Heart right ventricle (tissue), 16 donors: ENCODE results near the gene ARHGEF16. TPM values are rescaled to one million over a fixed set of nuclear protein-coding genes. Genes with fewer than 3 reads are reported as not detected.

Experiments used
- ATAC-seq, 8 donors: fragments of 200-7000 bp; cut with Tn5 transposase; one replicate each; pipeline ENCODE4 v1.9.1; 2020; ENCODE audit warnings: mild to moderate bottlenecking in 8 of 8, moderate library complexity in 8 of 8, moderate number of reproducible peaks in 1 of 8
- DNase-seq, 2 donors: peaks; one replicate each; pipeline ENCODE4 v3.0.0-alpha.2; 2020
- H3K27ac ChIP-seq, 10 donors: fragments of 200-600 bp; sonication (generic) in 2 of 10; one replicate each; pipeline versions ENCODE4 v1.5.0 to v1.8.0; 2020 to 2022; ENCODE audit warnings: mild to moderate bottlenecking in 3 of 10
- H3K27me3 ChIP-seq, 7 donors: fragments of 200-600 bp; one replicate each; pipeline ENCODE4 v1.8.0; 2021 to 2022; ENCODE audit warnings: mild to moderate bottlenecking in 2 of 7
- H3K36me3 ChIP-seq, 9 donors: fragments of 200-600 bp; sonication (generic) in 1 of 9; one replicate each; pipeline versions ENCODE4 v1.5.0 to v1.8.0; 2020 to 2022; ENCODE audit warnings: mild to moderate bottlenecking in 2 of 9
- H3K4me1 ChIP-seq, 9 donors: fragments of 200-600 bp; sonication (generic) in 1 of 9; one replicate each; pipeline versions ENCODE4 v1.5.0 to v1.8.0; 2020 to 2022; ENCODE audit warnings: mild to moderate bottlenecking in 4 of 9
- H3K4me3 ChIP-seq, 10 donors: fragments of 200-600 bp; sonication (generic) in 2 of 10; one replicate each; pipeline versions ENCODE4 v1.5.0 to v1.8.0; 2020 to 2022; ENCODE audit warnings: mild to moderate bottlenecking in 7 of 10, moderate library complexity in 2 of 10
- H3K9me3 ChIP-seq, 11 donors: fragments of 200-600 bp in 10 of 11; sonication (generic) in 2 of 11; one replicate each; pipeline versions ENCODE4 v1.5.0 to v1.8.0; 2013 to 2022; ENCODE audit warnings: mild to moderate bottlenecking in 2 of 11, control low read depth in 1 of 11, moderate library complexity in 1 of 11
- WGBS, 2 donors: extraction: QIAGEN DNeasy Blood & Tissue Kit; methylation state at CpG; one replicate each; pipeline ENCODE4 v1.1.7; 2013; ENCODE audit warnings: inconsistent platforms in 1 of 2; 5-methylcytosine and 5-hydroxymethylcytosine counted together
- intact Hi-C, 10 donors: fragments of 100-400 bp; cut with DNase I; formaldehyde crosslinking; loops; one replicate each; pipeline versions ENCODE4 v1.11.1 to v1.14.2; 2022
- polyA plus RNA-seq, 2 donors: library from polyadenylated mRNA; stranded (reverse); fragments of 200-250 nt; gene quantifications; one replicate each; pipeline ENCODE4 v1.2.3, GENCODE V29; 2013
- total RNA-seq, 10 donors: library from RNA; stranded (reverse); fragmentation: NEBNext Ultra II Directional in 3 of 10; extraction: Animal tissue kit (Norgen Biotek cat#: 25700) in 3 of 10; gene quantifications; one replicate each; pipeline versions ENCODE4 v1.2.1 to v1.2.4, GENCODE V29; 2021 to 2023
- TF ChIP-seq, protein P1 (sequence below), 9 donors: fragments of 200-600 bp; sonication (generic) in 2 of 9; IDR thresholded peaks; one replicate each; pipeline versions ENCODE4 v1.5.0 to v1.8.0; 2021 to 2022; ENCODE audit warnings: antibody characterized with exemption in 9 of 9, mild to moderate bottlenecking in 5 of 9, moderate library complexity in 1 of 9
- donor health status: Arrhythmogenic right ventricular cardiomyopathy.
- donor health status: ischemic (EF 13 %, LVEDD 7.1; RV severe dilation, severe dysfunction).
- donor health status: healthy with polysubstance abuse.
- donor health status: DM: no; HTN: yes; CAD: no.
- donor health status: DM: no; HTN: no; CAD: no.
- donor health status: ischemic (EF 25% LVEDD 6.9; RV normal size, moderate dysfunction).
- donor health status: ischemic (EF 25% LVEDD 5.7; RV mildly dilated, moderate dysfunction).
- donor health status: healthy.
- donor health status: DM: yes; HTN: yes; CAD: no.
- donor health status: Ischemic cardiomyopathy.
- donor health status: ischemic (EF 35%, LVEDD 5.7; RV mildly dilated, moderate dysfunction).
- donor health status: nonischemic (EF 11% LVEDD 7.7; RV severe dilation, severe dysfunction).
- donor health status: DM: yes; HTN: yes; CAD: no.
- donor health status: PGD.
- donor health status: ischemic (EF 29% LVEDD 5.4; RV normal size, mild dysfunction).
- donor health status: nonischemic (EF 23%, LVEDD 6.1; RV moderate dilation, normal function).

ARHGEF16 gene
- total and polyA plus RNA-seq, 12 donors = 0.17 to 1.1 (median 0.40) TPM

GRCh38 chr1:3431686-3432085 lies 22.8 kb upstream of the ARHGEF16 start:
- no peaks in the 10 kb centered on the region for H3K4me1 ChIP-seq
- TF ChIP-seq, protein P1, sequence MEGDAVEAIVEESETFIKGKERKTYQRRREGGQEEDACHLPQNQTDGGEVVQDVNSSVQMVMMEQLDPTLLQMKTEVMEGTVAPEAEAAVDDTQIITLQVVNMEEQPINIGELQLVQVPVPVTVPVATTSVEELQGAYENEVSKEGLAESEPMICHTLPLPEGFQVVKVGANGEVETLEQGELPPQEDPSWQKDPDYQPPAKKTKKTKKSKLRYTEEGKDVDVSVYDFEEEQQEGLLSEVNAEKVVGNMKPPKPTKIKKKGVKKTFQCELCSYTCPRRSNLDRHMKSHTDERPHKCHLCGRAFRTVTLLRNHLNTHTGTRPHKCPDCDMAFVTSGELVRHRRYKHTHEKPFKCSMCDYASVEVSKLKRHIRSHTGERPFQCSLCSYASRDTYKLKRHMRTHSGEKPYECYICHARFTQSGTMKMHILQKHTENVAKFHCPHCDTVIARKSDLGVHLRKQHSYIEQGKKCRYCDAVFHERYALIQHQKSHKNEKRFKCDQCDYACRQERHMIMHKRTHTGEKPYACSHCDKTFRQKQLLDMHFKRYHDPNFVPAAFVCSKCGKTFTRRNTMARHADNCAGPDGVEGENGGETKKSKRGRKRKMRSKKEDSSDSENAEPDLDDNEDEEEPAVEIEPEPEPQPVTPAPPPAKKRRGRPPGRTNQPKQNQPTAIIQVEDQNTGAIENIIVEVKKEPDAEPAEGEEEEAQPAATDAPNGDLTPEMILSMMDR (IDR thresholded peaks at IDR 0.05) = no peak
- ATAC-seq = no peak
- DNase-seq = peak in 1 of 2 donors; percentile 2
- no peaks in the 10 kb centered on the region for H3K9me3 ChIP-seq
- H3K27ac ChIP-seq = no peak overlapping the region
- intact Hi-C loops = no loop called here
- no peak overlapping the region for H3K4me3 ChIP-seq
- peaks cover 0 to 33% (median 0%) of the 10 kb centered on the region in 9 donors for H3K36me3 ChIP-seq
- WGBS, 2 donors = 84 to 85% methylated on average over 17 of the region's 17 CpGs
- H3K27me3 ChIP-seq = peaks cover 0 to 5% (median 0%) of the 10 kb centered on the region in 7 donors

GRCh38 chr1:3432306-3432705 lies 22.2 kb upstream of the ARHGEF16 start:
- no peaks in the 10 kb centered on the region for H3K9me3 ChIP-seq
- no peak overlapping the region for H3K4me3 ChIP-seq
- no peaks in the 10 kb centered on the region for H3K4me1 ChIP-seq
- peaks cover 0 to 29% (median 0%) of the 10 kb centered on the region in 9 donors for H3K36me3 ChIP-seq
- 63 to 66% methylated on average over 15 of the region's 15 CpGs for WGBS, 2 donors
- H3K27me3 ChIP-seq = peaks cover 0 to 9% (median 0%) of the 10 kb centered on the region in 7 donors
- TF ChIP-seq, protein P1 (IDR thresholded peaks at IDR 0.05) = no peak
- intact Hi-C loops = no loop called here
- no peak overlapping the region for H3K27ac ChIP-seq
- DNase-seq (peak in 1 of 2 donors; percentile 11), ATAC-seq (no peak)

- Histone ChIP-seq H3K4me3 (no peak overlapping the region), H3K4me1 (no peaks in the 10 kb centered on the region), H3K27ac (no peak overlapping the region), H3K9me3 (no peaks in the 10 kb centered on the region), H3K27me3 (peaks cover 0 to 9% (median 0%) of the 10 kb centered on the region in 7 donors), H3K36me3 (peaks cover 0 to 24% (median 0%) of the 10 kb centered on the region in 9 donors)
- TF ChIP-seq, protein P1 (IDR thresholded peaks at IDR 0.05) = no peak
- WGBS, 2 donors = 92 to 95% methylated on average over 14 of the region's 14 CpGs
- intact Hi-C loops = no loop called here
- peak in 1 of 2 donors; percentile 1 for DNase-seq
- no peak for ATAC-seq
These were observed 21.4 kb upstream of the ARHGEF16 start for GRCh38 chr1:3433076-3433475.

- TF ChIP-seq, protein P1 (IDR thresholded peaks at IDR 0.05) = no peak
- Histone ChIP-seq H3K4me1 (no peaks in the 10 kb centered on the region), H3K27me3 (peaks cover 0 to 12% (median 0%) of the 10 kb centered on the region in 7 donors), H3K27ac (no peak overlapping the region), H3K9me3 (no peaks in the 10 kb centered on the region), H3K36me3 (peaks cover 0 to 24% (median 0%) of the 10 kb centered on the region in 9 donors), H3K4me3 (no peak overlapping the region)
- DNase-seq (peak in 1 of 2 donors; percentile 5), ATAC-seq (no peak)
- WGBS, 2 donors = 88 to 91% methylated on average over 31 of the region's 31 CpGs
- intact Hi-C loops = no loop called here
These were observed 20.7 kb upstream of the ARHGEF16 start for GRCh38 chr1:3433596-3434320.
